ENCODE results near the gene ZNF664.

Gene ZNF664

GRCh38 chr12:123991372-123991951, 18.4 kb downstream of the ZNF664 start:
- DNase-seq: no peak

GRCh38 chr12:123992118-123992825, 19.3 kb downstream of the ZNF664 start:
- no peak for DNase-seq

GRCh38 chr12:123995023-123995748, 22.2 kb downstream of the ZNF664 start:
- DNase-seq: no peak

- no peak for DNase-seq
These were observed 23.6 kb downstream of the ZNF664 start for GRCh38 chr12:123996581-123996980.

- DNase-seq: no peak
These were observed 24.2 kb downstream of the ZNF664 start for GRCh38 chr12:123997033-123997822.

- no peak for DNase-seq
These were observed 24.9 kb downstream of the ZNF664 start for GRCh38 chr12:123997908-123998307.

GRCh38 chr12:123998344-123998990, 25.5 kb downstream of the ZNF664 start:
- DNase-seq: no peak

- no peak for DNase-seq
These were observed 26.0 kb downstream of the ZNF664 start for GRCh38 chr12:123998991-123999359.

GRCh38 chr12:124000111-124000510, 27.1 kb downstream of the ZNF664 start:
- no peak for DNase-seq

GRCh38 chr12:124001343-124001742, 28.3 kb downstream of the ZNF664 start:
- DNase-seq: no peak

GRCh38 chr12:124002021-124002644, 29.1 kb downstream of the ZNF664 start:
- DNase-seq: no peak

- no peak for DNase-seq
These were observed 29.6 kb downstream of the ZNF664 start for GRCh38 chr12:124002654-124003053.

GRCh38 chr12:124004233-124004875, 31.3 kb downstream of the ZNF664 start:
- no peak for DNase-seq

GRCh38 chr12:124006085-124006845, 33.2 kb downstream of the ZNF664 start:
- DNase-seq: no peak

- no peak for DNase-seq
These were observed 34.1 kb downstream of the ZNF664 start for GRCh38 chr12:124006846-124007713.

GRCh38 chr12:124007826-124008570, 35.0 kb downstream of the ZNF664 start:
- DNase-seq: no peak

GRCh38 chr12:124008595-124008994, 35.6 kb downstream of the ZNF664 start:
- no peak for DNase-seq

GRCh38 chr12:124009781-124010180, 36.8 kb downstream of the ZNF664 start:
- no peak for DNase-seq

GRCh38 chr12:124010687-124011086, 37.7 kb downstream of the ZNF664 start:
- DNase-seq: no peak

All from NCI-H1092 treated with DMSO at 0.1 percent for 48 hours (cell line).